Epithelial cell of esophagus (primary cell): Measurements from ENCODE around the gene SERPINB8.
"Not testable (repeated sequence)": the region's sequence is repeated elsewhere in the genome, so short reads cannot be mapped to it uniquely, and the experiment has no call there.

Source experiments
- DNase-seq: peaks from one replicate; pipeline ENCODE4 v3.0.0; 2010; ENCODE audit warnings: low read depth
- H3K4me3 ChIP-seq: 2 replicates; pipeline ENCODE4 v1.5.1; 2011; ENCODE audit warnings: mild to moderate bottlenecking, low read length, control low read depth
- CTCF ChIP-seq: IDR thresholded peaks from 2 replicates; pipeline ENCODE4 v1.5.1; 2011; ENCODE audit warnings: low read depth, mild to moderate bottlenecking, low read length, control low read depth, inconsistent platforms; ENCODE audit not compliant: insufficient read depth; ENCODE audit errors: missing control alignments

SERPINB8 gene

DNA sequence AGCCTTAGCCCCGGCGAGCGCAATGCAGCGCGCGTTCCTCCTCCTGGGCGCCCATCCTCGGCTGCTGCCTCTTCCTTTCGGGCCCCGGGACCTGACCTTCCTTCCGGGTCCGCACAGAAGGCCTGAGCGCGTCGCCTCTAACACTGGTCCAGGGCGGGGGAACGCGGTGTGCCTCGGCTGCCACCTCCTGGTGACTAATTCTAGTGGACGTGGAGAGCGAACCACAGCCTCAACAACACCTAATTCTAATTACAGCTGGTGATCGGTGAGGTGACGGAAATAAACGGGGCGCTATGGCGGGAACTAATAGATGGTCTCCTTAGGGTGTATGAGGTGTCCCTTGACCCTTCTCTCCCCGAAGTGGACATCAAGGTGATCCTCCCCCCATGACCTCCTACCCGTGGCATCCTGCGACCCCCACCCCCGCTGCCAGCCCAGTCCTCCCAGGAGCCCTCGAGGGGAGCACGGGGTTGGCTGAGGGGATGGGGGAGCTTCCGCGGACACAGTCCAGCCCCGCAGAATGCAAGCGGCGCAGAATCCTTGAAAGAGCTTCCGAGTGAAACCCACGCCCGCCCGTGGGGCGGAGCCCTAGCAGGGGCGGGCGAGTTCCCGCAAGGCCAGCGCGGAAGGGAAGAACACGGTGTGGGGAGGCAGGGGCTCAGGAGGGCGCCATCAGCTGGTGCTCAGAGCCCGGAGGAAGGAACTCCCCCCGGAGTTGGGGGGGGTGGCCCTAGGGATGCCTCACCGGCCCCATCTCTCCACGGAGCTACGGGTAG, 33.5 kb upstream of the SERPINB8 start:
- H3K4me3 ChIP-seq, result peak overlapping the region; percentile 67
- TF ChIP-seq CTCF, result peak; percentile 76
- DNase-seq, result peak; percentile 84

- DNase-seq, result no peak
- TF ChIP-seq CTCF, result no peak
- H3K4me3 ChIP-seq, result peak overlapping the region; percentile 67
Observed at GRCh38 chr18:63936932-63937393, 32.9 kb upstream of the SERPINB8 start.

- no peak for DNase-seq
- TF ChIP-seq CTCF, result no peak
- no peak overlapping the region for H3K4me3 ChIP-seq
Observed at GRCh38 chr18:63940008-63940407, 29.9 kb upstream of the SERPINB8 start.

DNA sequence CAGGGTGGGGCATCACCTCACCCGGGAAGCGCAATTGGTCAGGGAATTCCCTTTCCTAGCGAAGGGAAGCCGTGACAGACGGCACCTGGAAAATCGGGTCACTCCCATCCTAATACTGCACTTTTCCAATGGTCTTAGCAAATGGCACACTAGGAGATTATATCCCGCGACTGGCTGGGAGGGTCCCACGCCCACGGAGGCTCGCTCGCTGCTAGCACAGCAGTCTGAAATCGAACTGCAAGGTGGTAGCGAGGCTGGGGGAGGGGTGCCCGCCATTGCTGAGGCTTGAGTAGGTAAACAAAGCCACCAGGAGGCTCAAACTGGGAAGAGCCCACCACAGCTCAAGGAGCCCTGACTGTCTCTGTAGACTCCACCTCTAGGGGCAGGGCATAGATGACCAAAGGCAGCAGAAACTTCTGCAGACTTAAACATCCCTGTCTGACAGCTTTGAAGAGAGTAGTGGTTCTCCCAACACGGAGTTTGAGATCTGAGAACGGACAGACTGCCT, 29.3 kb upstream of the SERPINB8 start:
- not testable (repeated sequence) for DNase-seq, H3K4me3 ChIP-seq

GRCh38 chr18:63947051-63947790, 22.7 kb upstream of the SERPINB8 start:
- TF ChIP-seq CTCF, result no peak
- DNase-seq, result no peak
- H3K4me3 ChIP-seq, result no peak overlapping the region

GRCh38 chr18:63949068-63949737, 20.7 kb upstream of the SERPINB8 start, which contains the start of gene HMSD:
Gene HMSD, plus strand, starts transcription at chr18:63949301. Its CDS starts 4,155 bp downstream, at chr18:63953456.
- DNase-seq, result peak; percentile 72
- TF ChIP-seq CTCF, result peak; percentile 41
- peak within 1 kb of the TSS; percentile 44 for H3K4me3 ChIP-seq

- no peak overlapping the region for H3K4me3 ChIP-seq
- peak; percentile 40 for DNase-seq
- peak; percentile 13 for TF ChIP-seq CTCF
Observed at GRCh38 chr18:63951302-63951705, 18.6 kb upstream of the SERPINB8 start.
